ENCODE measurements around the gene SLC45A3.
"Not testable (repeated sequence)": the region's sequence is repeated elsewhere in the genome, so short reads cannot be mapped to it uniquely, and the experiment has no call there.

SLC45A3 gene
- 0.24 to 1.8 reads per million in 2 donors for total RNA-seq

GRCh38 chr1:205680073-205680851, at the start of gene SLC45A3:
Gene SLC45A3 (minus strand): TSS chr1:205680509. CDS start chr1:205664656, 15,853 bp downstream.
- DNase-seq = no peak

- no peak for DNase-seq
Observed at GRCh38 chr1:205726619-205727125, 46.4 kb upstream of the SLC45A3 start.

- no peak for DNase-seq
Observed at GRCh38 chr1:205725514-205725913, 45.2 kb upstream of the SLC45A3 start.

- not testable (repeated sequence) for DNase-seq
Observed at GRCh38 chr1:205720740-205721139, 40.4 kb upstream of the SLC45A3 start.

- DNase-seq = no peak
Observed at GRCh38 chr1:205719762-205720161, 39.5 kb upstream of the SLC45A3 start.

GRCh38 chr1:205719015-205719414, 38.7 kb upstream of the SLC45A3 start:
- no peak for DNase-seq

- DNase-seq = no peak
Observed at GRCh38 chr1:205716371-205717132, 36.2 kb upstream of the SLC45A3 start.

- DNase-seq = no peak
Observed at GRCh38 chr1:205715628-205716027, 35.3 kb upstream of the SLC45A3 start.

- DNase-seq = no peak
Observed at GRCh38 chr1:205714906-205715246, 34.6 kb upstream of the SLC45A3 start.

GRCh38 chr1:205714190-205714905, 34.0 kb upstream of the SLC45A3 start:
- DNase-seq = no peak

- DNase-seq = peak; percentile 42
Observed at GRCh38 chr1:205711105-205712048, 31.1 kb upstream of the SLC45A3 start.

GRCh38 chr1:205710201-205711062, 30.1 kb upstream of the SLC45A3 start:
- DNase-seq = no peak

- DNase-seq = no peak
Observed at GRCh38 chr1:205709640-205710039, 29.3 kb upstream of the SLC45A3 start.

GRCh38 chr1:205709059-205709398, 28.7 kb upstream of the SLC45A3 start:
- no peak for DNase-seq

GRCh38 chr1:205706601-205707502, 26.5 kb upstream of the SLC45A3 start:
- no peak for DNase-seq

GRCh38 chr1:205704903-205705302, 24.6 kb upstream of the SLC45A3 start:
- no peak for DNase-seq

GRCh38 chr1:205703072-205703471, 22.8 kb upstream of the SLC45A3 start:
- DNase-seq = no peak

GRCh38 chr1:205701891-205702290, 21.6 kb upstream of the SLC45A3 start:
- no peak for DNase-seq

GRCh38 chr1:205701420-205701819, 21.1 kb upstream of the SLC45A3 start:
- DNase-seq = no peak

- DNase-seq = no peak
Observed at GRCh38 chr1:205700865-205701401, 20.6 kb upstream of the SLC45A3 start.

All from T-helper 9 cell (primary cell).